GM03348 (cell line): ENCODE results near the gene EHBP1.

Experiments used
- DNase-seq: peaks from one replicate; pipeline ENCODE4 v3.0.0; 2012; ENCODE audit warnings: low spot score

EHBP1 gene

DNA sequence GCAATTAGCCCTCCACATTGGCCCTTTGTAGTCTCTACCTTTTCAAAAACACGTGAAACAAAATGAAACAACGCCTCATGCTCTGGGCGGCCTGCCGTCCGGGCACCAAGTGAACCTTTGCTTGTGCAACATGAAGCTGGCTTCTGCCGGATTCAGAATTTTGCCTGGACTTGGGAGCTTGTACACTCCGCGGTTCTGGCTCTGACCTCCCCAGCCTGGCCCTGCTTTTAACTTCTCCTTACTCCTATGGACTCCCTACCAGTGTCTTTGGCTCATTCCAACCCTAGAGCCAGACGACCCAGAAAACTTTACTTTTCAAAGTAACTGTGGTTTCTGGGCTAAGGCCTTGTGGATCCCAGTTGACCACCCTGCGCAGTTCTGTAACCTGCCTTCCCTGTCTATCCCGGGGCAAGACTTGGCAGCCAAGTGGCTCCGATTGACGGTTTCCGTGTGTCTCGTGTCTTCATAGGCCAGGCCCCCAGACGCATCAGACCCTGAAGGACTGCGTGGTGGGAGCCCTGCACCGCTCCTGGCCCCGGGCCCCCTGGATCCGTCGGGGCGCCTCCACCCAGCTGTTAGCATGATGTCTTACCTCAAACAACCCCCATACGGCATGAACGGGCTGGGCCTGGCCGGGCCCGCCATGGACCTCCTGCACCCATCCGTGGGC lies 347.0 kb downstream of the EHBP1 start:
- DNase-seq, result peak; percentile 7

DNA sequence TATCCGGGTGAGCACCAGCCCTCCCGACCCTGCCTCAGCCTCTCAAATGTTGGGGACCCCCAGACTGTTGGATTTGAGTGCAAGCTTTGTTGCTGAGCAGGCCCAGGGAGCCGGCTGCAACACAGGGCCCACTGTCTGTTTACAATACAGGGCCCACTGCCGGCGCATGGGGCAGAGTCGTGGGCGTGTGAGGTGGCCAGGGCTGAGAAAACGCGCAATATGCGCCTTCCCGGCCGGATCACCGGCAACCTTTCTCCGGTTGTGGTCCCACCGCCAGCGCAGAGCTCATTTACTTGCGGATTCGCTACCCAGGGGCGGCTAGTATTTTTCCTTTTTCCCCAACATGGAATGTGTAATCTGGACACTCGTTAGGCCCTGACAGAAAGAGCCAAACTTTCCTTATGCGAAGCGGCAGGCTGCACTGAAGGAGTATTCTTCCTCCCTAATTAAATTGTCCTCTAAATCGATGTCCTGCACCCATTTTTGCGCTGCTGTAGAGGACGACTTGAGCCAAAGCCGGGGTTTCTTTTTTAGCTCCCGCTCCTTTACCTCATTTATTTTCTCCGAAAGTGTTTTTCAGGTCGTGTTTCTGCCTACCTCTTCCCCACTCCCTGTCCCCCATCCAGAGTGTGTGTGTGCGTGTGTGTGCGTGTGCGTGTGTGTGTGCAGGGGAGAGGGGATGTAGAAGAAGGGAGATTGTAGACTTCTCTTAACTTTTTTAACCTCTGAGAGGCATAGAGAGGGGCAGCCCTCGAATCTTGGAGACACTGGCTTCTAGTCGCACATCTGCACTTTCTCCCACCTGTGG lies 347.8 kb downstream of the EHBP1 start:
- no peak for DNase-seq

DNA sequence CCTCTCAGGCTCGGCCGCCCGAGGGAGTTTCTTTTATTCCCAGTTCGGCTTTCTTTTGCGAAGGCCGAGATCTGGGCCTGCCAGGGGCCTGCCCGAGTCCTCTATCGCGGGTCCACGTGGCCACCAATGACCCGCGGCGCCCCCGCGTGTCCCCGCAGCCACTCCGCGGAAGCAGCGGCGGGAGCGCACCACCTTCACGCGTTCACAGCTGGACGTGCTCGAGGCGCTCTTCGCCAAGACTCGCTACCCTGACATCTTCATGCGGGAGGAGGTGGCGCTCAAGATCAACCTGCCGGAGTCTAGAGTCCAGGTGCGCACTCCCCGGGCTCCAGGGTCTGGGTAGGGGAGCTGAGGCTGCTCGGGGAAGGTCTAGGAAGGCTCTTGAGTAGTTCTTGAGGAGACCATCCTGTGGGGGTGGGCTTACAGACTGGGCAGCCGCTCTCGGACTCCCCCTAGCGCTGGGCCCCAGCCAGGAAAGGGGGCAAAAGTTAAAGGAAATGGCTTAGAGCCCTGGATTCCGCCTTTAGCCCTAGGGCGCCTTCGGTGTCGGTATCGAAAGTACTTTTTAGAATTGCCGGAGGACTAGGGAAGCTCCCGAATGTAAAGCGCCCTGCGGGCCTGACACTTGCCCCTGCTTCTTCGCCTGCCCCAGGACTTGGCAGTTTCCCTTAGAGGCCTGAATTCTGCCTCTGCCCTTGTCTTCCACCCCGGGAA lies 348.5 kb downstream of the EHBP1 start:
- no peak for DNase-seq

DNA sequence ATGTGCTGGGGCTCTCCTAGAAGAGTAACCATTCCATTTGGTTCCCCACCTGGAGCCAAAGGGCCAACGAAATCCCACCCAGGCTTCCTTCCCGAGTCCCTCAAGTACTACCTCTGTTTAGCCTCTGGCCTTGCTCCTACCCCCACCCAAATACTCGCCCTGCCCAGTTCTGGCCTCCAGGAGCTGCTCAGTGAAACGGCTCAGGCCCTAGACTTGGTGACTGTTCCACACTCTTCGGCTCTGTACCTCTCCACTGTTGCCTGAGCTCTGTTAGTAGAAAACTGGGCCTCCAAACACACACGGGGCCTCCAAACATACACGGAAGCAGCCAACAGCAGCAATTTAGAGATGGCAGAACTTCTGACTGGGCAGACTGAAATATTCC lies 349.3 kb downstream of the EHBP1 start:
- DNase-seq, result no peak

DNA sequence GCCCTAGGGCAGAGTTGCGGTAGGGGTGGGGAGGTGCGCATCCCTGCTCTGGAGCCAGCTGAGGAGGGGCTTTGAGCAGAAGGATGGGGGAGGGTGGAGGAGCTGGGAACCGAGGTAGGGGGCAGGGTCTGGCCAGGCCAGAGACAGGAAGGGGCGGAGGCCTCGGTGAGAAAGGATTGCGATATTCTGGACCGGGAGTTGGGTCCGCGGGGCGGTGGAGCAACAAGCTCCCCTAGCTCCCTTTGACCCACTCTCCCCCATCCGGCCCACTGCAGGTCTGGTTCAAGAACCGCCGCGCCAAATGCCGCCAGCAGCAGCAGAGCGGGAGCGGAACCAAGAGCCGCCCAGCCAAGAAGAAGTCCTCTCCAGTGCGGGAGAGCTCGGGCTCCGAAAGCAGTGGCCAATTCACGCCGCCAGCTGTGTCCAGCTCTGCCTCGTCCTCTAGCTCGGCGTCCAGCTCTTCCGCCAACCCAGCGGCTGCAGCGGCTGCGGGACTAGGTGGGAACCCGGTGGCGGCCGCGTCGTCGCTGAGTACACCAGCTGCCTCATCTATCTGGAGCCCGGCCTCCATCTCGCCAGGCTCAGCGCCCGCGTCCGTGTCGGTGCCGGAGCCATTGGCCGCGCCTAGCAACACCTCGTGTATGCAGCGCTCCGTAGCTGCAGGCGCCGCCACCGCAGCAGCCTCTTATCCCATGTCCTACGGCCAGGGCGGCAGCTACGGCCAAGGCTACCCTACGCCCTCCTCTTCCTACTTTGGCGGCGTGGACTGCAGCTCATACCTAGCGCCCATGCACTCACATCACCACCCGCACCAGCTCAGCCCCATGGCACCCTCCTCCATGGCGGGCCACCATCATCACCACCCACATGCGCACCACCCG lies 350.0 kb downstream of the EHBP1 start:
- DNase-seq, result peak; percentile 36

DNA sequence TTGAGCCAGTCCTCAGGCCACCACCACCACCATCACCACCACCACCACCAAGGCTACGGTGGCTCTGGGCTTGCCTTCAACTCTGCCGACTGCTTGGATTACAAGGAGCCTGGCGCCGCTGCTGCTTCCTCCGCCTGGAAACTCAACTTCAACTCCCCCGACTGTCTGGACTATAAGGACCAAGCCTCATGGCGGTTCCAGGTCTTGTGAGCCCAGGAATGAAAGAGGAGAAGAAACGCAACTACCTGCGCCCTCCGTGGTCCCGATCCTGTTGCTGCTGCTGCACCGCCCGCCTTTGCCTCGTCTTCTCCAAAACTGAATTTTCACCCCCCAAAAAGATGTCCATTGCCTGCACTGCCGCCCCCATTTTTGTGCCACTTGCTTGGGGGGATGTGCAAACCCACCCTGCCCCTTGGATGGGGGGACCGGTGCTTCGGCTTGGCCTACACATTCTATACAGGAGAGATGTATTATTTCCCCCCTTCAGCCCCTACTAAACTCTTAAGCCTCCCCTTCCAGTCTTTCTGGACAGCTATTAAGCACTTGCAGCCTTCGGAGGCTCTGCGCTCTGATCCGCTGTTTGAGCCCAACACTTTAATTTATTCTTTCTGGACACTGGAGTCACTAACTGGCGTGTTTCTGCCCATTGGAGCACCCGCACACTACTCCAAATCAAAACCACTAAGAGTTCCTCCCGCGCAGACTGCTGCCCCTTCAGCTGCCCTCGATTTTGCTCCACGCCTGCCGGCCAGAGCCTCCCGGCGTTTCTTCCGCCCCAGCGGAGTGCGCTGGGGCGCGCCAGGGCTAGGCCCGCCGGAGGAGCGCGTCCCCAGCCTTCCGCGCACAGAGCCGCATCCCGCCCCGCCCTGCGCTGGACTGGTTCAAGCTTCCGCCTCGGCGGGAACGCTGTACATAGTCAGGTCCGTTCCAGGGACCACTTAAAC lies 350.9 kb downstream of the EHBP1 start:
- peak; percentile 50 for DNase-seq

DNA sequence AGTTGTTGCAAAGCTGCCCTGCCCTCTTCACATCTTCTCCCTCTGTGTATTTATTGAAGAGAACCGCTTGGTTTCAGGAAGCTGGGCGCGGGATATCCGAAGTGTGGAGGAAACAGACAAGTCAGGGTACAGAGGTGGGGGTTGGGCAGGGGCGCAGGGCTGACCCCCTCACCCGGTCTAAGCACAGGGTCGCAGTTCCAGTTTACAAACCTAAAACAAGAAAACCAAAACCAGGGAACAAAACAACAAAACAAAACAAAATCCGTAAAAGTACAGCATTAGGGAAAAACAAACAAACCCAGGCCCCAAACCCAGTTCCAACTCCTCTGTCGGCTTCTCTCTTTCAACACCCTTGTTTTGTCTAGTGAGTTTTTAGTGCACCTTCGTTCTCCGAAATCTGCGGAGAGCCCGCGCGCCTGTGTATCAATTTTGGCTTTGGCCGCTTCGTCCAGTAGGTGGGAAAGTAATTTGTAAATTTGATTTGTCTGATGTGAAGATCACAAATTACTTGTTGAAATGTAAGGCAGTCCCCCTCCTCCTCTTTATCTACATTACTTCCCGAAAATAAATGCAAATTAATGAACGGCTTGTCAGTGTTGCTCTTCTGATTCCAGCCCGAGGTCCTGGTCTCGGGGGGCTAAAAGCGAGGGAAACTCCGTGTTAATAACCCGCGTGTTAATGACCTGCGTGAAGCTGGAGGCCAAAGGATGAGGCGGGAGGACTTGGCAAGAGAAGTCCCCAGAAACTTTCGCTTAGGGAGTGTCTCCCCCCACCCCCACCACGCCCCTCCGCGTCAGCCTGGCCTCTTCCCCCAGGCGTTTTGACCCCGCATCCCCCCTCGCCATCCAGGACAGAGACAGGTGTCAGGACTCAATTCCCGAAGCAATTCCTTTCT lies 352.0 kb downstream of the EHBP1 start:
- DNase-seq, result peak; percentile 6

DNA sequence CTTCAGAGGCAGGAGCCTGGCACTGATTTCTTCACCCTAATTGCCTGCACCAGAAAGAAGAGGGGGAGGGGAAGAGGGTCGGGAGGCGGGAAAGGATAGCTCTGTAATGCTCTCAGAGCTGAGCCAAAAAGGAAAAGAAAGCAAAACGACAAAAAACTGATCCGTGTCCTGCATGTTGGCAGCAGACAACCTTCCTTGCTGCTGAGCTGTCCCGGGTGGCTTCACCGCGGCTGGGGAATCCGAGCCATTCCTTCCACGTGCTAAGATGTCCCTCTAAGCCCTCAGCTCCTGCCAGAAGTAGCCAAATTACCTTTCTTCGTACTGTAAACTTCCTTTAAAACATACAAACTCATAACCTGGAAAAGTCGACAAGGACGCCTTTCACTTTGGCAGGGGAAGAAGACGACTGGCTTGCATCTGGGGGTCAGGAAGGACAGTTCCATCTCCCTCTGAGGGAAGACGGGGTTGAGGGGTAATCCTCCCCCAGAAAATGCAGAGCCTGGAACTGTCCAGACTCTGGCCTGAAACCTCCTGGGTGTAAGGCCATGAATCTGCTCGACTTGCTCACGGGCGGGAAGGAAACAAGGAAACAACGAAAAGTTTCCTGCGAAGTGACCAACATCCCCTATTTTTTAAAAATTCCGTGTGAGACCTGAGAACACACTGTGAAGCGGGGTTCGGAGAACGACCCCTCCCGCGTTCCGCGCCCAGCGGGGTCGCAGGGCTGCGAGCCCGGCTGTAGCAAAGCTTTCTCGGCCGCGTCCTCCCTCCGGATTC lies 352.8 kb downstream of the EHBP1 start:
- peak; percentile 35 for DNase-seq

DNA sequence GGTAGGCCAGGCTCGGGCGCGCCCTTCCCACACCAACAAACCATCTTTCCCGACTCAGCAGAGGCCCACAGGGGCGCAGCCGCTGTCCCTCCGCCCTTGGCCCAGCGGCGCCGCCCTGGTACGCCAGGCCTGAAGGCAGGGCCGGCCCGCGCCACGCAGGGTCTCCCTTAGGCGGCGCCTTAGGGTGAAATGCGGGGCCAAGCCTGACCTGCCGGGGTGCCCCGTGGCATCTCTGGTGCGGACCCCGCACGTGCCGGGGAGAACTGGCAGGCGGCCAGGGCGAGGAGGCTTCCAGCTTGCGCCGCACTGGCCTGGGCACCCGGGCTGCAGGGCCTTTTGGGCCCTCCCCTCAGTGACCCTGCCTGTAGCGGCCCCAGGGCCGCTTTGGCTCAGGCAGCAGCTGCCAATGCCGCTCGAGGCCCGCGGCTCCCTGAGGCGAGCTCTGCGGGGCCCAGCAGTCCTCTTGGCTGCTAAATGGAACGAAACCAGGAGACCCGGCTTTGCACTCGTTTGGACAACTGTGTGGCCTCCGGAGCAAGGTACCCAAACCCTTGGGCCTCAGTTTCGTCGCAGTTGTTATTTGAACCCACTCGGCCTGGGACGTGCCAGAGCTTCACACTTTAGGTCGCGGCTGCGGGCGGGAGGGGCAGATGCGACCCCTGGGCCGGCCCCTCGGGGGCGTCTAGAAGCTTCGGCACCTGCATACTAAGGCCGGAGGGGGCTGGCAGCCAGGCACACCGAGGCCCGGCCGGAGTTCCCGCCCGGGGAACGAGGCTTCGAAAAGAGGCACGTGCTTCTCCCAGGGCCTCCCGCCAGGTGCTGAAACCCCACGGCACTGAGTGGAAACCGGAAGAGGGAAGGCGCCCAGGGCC lies 353.6 kb downstream of the EHBP1 start:
- peak; percentile 31 for DNase-seq

DNA sequence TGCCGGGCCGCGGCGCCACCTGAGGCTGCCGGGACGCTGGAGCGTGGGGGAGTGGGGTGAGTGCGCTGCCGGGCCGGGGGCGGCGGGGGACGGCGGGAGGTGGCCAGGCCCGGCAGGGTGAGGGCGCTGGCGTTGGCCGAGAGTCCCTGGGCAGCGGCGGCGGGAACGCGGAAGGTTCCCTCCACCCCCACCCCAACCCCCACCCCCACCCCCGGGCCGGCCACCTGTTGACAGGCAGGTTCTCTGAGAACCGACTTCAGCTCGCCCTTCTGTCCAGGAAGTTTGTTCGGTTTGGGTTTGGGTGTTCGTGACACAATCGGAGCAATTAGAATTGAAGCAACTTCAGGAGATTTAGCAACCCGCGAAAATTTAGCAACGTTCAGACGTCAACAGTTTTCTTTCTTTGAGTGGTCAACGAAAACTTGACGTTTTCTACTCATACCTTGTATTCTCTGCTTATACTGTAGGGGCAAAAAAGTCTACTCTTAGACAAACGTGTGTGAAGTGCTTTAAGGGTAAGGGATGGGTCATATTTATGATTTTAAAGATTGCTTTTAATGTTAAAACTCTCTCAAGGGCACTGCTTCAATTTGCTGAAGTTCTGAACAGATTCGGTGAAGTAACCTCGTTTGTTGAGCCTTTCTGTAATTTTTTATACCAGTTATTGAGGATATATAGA lies 354.4 kb downstream of the EHBP1 start:
- no peak for DNase-seq

DNA sequence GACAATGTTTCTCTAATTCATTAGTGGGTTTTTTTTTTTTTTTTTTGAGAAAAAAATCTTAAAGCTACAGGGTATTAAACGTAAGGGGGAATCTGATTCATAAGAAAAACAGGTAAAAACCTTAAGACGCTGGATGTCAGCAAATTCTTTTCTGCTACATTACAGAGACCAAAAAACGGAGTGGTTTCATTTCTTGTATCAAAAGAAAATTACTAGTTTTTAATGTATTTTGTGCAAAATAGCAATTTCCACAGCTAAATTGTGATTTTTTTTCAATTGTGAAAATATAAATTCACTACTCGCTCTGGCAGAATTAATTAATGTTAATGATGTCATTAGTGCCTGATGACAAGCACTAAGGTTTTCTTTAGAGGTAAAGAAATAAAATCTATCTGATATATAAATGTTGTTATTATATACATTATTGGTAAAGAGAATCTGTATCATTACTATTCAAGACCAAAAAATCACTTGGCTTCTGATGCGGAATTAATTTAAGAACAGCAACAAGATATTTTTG lies 355.0 kb downstream of the EHBP1 start:
- no peak for DNase-seq

DNA sequence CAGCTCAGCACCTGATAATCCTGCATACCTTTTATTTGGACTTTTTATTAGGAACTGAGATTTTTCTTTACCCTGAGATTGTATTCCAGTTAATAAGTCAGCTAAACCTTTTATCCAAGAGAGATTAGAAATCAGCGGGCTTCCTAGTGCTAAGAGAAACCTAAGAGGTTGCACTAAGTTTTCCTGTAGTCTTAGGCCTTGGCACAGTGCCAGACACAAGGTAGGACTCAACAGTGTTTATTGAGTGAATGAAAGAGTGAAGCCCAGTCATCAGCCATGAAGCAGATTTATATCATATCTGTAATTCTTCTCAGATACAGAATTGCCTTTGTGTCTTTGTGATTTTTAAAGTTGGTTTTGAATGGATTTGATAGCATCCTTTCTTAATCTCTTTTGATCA lies 358.7 kb downstream of the EHBP1 start:
- no peak for DNase-seq

DNA sequence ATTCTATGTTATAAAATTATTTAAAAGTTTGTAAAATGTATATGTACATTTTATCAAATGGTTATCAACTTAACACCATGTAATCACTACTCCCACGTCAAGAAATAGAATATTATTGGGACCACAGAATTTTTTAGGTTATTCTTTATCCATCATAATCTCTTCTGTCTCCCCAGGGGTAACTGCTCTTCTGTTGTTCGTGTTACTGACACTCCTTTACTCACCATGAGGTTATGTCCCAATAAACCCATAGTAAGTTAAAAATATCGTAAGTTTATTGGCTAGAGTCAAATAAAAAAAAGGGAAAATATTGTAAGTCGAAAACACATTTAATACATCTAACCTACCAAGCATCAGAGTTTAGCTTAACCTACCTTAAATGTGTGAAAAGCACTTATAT lies 359.1 kb downstream of the EHBP1 start:
- no peak for DNase-seq

DNA sequence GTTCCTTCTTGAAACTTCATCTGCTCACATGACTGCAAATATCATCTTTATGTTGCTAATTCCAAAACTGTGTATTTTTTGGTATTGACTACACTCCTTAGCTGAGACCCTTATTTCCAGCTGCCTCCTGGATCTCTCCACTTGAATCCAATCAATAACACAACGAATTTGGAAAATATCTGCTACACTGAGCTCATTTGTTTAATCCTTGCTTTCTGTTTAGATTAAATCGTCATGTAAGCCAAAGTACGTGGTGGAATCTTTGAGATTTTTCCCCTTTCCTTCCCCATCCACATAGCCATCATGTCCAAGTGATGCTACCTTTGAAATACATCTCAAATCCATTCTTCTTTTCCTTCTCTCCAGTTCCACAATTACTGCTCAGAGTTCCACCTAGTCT lies 360.8 kb downstream of the EHBP1 start:
- no peak for DNase-seq

DNA sequence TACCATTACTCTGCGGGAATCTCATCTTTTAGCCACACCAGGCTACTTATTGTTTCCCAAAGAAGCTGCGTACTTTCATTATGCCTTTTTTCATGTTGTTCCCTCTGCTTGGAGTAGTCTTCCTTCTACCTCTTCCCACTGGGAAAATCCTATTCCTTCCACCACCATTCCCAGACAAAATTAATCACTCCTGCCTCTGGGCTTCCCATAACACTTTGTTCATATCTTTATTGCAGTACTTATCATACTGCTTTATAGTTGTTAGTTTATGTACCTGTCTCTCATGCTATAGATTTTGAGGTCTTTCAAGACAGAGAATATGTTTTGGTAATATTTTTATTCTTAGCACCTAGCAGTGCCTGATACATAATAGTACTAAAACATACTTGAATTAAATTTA lies 361.3 kb downstream of the EHBP1 start:
- no peak for DNase-seq

DNA sequence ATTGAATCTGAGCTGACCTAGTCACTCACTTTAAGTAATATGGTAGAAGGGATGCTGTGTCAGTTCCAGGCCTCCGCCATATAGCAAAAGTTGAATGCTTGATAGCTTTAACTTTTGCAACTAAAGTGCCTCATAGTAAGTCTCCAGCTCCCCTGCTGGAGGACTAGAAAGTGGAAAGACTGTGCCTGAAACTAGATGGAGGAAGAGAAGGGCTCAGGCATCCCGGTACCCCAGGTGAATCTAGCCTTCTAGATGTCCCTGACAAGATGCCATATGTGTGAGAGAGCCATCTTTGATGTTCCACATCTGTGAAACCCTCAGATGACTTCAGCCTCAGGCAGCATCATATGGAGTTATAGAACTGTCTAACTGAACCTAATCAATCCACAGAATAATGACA lies 366.2 kb downstream of the EHBP1 start:
- DNase-seq, result no peak

DNA sequence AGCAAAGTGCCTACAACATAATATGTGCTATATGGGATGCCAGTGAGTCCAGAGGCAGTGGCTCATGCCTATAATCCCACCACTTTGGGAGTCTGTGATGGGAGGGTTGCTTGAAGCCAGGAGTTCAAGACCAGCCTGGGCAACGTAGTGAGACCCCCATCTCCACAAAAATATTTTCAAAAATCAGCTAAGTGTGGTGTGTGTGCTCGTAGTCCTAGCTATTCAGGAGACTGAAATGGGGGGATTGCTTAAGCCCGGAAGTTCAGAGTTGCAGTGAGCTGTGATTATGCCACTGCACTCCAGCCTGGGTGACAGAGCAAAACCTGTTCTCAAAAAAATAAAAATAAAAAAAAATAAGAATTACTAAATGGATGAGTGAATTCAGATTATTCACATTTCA lies 368.5 kb downstream of the EHBP1 start:
- DNase-seq, result no peak
